ENCODE data around the gene PADI1.

DNA sequence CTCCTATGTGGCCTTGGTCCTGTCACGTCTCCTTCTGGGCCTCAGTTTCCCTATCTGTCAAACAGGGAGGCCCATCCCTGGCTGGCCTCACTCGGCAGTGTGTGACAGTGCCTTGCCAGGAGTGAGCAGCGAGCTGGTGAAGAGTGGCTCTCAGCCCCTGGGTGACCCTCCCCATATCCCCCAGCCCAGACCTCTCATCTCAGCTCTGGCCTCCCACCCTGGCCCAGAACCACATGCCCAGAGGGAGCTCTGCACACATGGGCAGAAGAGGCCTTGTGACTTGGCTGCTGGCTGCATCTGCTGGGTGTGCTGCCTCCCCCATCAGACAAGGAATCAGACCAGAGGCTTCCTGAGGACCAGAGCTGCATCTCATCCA lies 19.5 kb upstream of the PADI1 start:
- TF ChIP-seq POLR2A (IDR thresholded peaks at IDR 0.05; ENCODE audit: control extremely low read depth in 1 of 2, low read depth in 2 of 2, low read length in 2 of 2), result no peak
- TF ChIP-seq CEBPB (IDR thresholded peaks at IDR 0.05; ENCODE audit: low read depth, low read length), result no peak
- TF ChIP-seq, protein P1, sequence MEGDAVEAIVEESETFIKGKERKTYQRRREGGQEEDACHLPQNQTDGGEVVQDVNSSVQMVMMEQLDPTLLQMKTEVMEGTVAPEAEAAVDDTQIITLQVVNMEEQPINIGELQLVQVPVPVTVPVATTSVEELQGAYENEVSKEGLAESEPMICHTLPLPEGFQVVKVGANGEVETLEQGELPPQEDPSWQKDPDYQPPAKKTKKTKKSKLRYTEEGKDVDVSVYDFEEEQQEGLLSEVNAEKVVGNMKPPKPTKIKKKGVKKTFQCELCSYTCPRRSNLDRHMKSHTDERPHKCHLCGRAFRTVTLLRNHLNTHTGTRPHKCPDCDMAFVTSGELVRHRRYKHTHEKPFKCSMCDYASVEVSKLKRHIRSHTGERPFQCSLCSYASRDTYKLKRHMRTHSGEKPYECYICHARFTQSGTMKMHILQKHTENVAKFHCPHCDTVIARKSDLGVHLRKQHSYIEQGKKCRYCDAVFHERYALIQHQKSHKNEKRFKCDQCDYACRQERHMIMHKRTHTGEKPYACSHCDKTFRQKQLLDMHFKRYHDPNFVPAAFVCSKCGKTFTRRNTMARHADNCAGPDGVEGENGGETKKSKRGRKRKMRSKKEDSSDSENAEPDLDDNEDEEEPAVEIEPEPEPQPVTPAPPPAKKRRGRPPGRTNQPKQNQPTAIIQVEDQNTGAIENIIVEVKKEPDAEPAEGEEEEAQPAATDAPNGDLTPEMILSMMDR (IDR thresholded peaks at IDR 0.05; ENCODE audit: control extremely low read depth in 1 of 3, insufficient read depth in 1 of 3, low read depth in 1 of 3, low read length in 3 of 3), result no peak
- no peak for TF ChIP-seq EP300 (IDR thresholded peaks at IDR 0.05; ENCODE audit: borderline replicate concordance in 1 of 2, low read depth in 2 of 2, low read length in 2 of 2)
- TF ChIP-seq CREB1 (IDR thresholded peaks at IDR 0.05), result no peak
